GM23248 (cell line): ENCODE measurements around the gene MMP28.

ENCODE experiments used
- EZH2 ChIP-seq: fragments of 200-600 bp; sonication (generic); IDR thresholded peaks from 2 replicates; pipeline ENCODE4 v1.6.1; 2018; ENCODE audit warnings: antibody characterized with exemption, mild to moderate bottlenecking; ENCODE audit not compliant: insufficient read depth, poor library complexity, severe bottlenecking
- EZH2phosphoT487 ChIP-seq: fragments of 200-600 bp; sonication (generic); IDR thresholded peaks from 2 replicates; pipeline ENCODE4 v1.6.1; 2018; ENCODE audit warnings: antibody characterized with exemption, moderate library complexity, mild to moderate bottlenecking, low read depth; ENCODE audit not compliant: insufficient read depth

GRCh38 chr17:35766489-35766877 lies 29.0 kb downstream of the MMP28 start:
- TF ChIP-seq EZH2 (no peak), EZH2phosphoT487 (no peak)
